ENCODE data around the gene RSAD1.

DNA sequence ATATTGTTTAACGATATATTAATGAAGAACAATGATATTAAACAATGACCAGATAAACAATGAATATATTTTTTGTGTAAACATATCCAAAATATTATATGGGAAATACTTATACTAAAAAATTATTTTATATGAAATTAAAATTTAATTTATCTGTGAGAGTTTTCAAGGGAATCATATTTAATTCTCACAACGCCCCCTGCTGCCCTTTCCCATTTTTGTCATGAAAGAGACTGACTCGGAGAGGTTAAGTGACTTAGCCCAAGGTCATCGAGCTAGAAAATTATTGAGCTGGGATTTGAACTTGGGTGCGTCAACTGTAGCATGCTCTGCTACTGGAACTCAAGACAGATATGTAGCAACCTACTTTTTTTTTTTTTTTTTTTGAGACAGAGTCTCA, 22.4 kb downstream of the RSAD1 start:
- TF ChIP-seq, protein P1, sequence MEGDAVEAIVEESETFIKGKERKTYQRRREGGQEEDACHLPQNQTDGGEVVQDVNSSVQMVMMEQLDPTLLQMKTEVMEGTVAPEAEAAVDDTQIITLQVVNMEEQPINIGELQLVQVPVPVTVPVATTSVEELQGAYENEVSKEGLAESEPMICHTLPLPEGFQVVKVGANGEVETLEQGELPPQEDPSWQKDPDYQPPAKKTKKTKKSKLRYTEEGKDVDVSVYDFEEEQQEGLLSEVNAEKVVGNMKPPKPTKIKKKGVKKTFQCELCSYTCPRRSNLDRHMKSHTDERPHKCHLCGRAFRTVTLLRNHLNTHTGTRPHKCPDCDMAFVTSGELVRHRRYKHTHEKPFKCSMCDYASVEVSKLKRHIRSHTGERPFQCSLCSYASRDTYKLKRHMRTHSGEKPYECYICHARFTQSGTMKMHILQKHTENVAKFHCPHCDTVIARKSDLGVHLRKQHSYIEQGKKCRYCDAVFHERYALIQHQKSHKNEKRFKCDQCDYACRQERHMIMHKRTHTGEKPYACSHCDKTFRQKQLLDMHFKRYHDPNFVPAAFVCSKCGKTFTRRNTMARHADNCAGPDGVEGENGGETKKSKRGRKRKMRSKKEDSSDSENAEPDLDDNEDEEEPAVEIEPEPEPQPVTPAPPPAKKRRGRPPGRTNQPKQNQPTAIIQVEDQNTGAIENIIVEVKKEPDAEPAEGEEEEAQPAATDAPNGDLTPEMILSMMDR (IDR thresholded peaks at IDR 0.05), result peak in 2 of 4 experiments; percentile 23 to 40
- TF ChIP-seq POLR2A (IDR thresholded peaks at IDR 0.05) (no peak), POLR2AphosphoS5 (IDR thresholded peaks at IDR 0.05) (no peak)

Data from gastroesophageal sphincter (tissue), 3 donors.